IMR-90 (cell line): ENCODE results near the gene ATP6AP1. TPM values are rescaled to one million over a fixed set of nuclear protein-coding genes. Genes with fewer than 3 reads are reported as not detected.

Experiments
- ATAC-seq: fragments of 200-7000 bp; cut with Tn5 transposase; 2 replicates; pipeline ENCODE4 v1.9.1; 2020; ENCODE audit warnings: low read depth, mild to moderate bottlenecking, moderate library complexity
- BruUV-seq: library from RNA; stranded (reverse); fragments of 400-500 nt; replicated peaks from 2 replicates; lab custom pipeline; 2021; lab: Mats Ljungman, UMichigan
- CTCF ChIA-PET: fragments of 300-600 bp; formaldehyde crosslinking; extraction: SDS; loops from one replicate; lab custom pipeline; 2021; ENCODE audit warnings: antibody characterized with exemption; lab: Yijun Ruan, JAX
- POLR2A ChIA-PET: fragments of 300-600 bp; sonication (Branson Sonifier 250); formaldehyde crosslinking; loops from one replicate; lab custom pipeline; 2022; ENCODE audit warnings: antibody characterized with exemption; ENCODE audit not compliant: unreplicated experiment; lab: Charles Lee
- DNase-seq: peaks from one replicate; pipeline ENCODE4 v3.0.0; 2013
- H2AFZ ChIP-seq: replicated peaks from 2 replicates; pipeline ENCODE3; 2013; ENCODE audit warnings: low read length, mild to moderate bottlenecking; ENCODE audit not compliant: poor library complexity
- H2AK5ac ChIP-seq: 2 replicates; pipeline ENCODE4 v1.6.1; 2013; ENCODE audit warnings: low read depth, low read length, inconsistent platforms
- H2AK9ac ChIP-seq: replicated peaks from 2 replicates; pipeline ENCODE3; 2013; ENCODE audit warnings: mild to moderate bottlenecking, low read depth, low read length, moderate library complexity; ENCODE audit not compliant: poor library complexity
- H2BK120ac ChIP-seq: 2 replicates; pipeline ENCODE4 v1.6.1; 2013; ENCODE audit warnings: low read depth, low read length, inconsistent platforms
- H2BK15ac ChIP-seq: 3 replicates; pipeline ENCODE4 v1.6.1; 2013; ENCODE audit warnings: low read depth, low read length, inconsistent platforms
- H2BK20ac ChIP-seq: 2 replicates; pipeline ENCODE4 v1.6.1; 2013; ENCODE audit warnings: low read depth, mild to moderate bottlenecking, inconsistent platforms, low read length, moderate library complexity
- H2BK5ac ChIP-seq: 2 replicates; pipeline ENCODE4 v1.6.1; 2013; ENCODE audit warnings: mild to moderate bottlenecking, low read depth, low read length, inconsistent platforms; ENCODE audit not compliant: poor library complexity, severe bottlenecking
- H3K14ac ChIP-seq: replicated peaks from 2 replicates; pipeline ENCODE4 v1.6.1; 2013; ENCODE audit warnings: low read depth, low read length, inconsistent platforms
- H3K18ac ChIP-seq: 2 replicates; pipeline ENCODE4 v1.6.1; 2013; ENCODE audit warnings: low read depth, low read length, control low read depth
- H3K23ac ChIP-seq: 2 replicates; pipeline ENCODE4 v1.6.1; 2013; ENCODE audit warnings: low read depth, low read length, inconsistent platforms
- H3K27ac ChIP-seq: 2 replicates; pipeline ENCODE4 v1.5.1; 2013; ENCODE audit warnings: mild to moderate bottlenecking, control low read depth, low read length; ENCODE audit not compliant: insufficient read depth
- H3K27me3 ChIP-seq: 2 replicates; pipeline ENCODE4 v1.6.1; 2013; ENCODE audit warnings: low read length; ENCODE audit not compliant: control insufficient read depth, insufficient read depth
- H3K36me3 ChIP-seq: 2 replicates; pipeline ENCODE4 v1.6.1; 2013; ENCODE audit warnings: low read length, mixed read lengths; ENCODE audit not compliant: control insufficient read depth, insufficient read depth
- H3K4ac ChIP-seq: 2 replicates; pipeline ENCODE4 v1.6.1; 2013; ENCODE audit warnings: low read depth, low read length, inconsistent platforms
- H3K4me1 ChIP-seq: 2 replicates; pipeline ENCODE4 v1.6.1; 2013; ENCODE audit warnings: low read length, mixed read lengths; ENCODE audit not compliant: control insufficient read depth, insufficient read depth
- H3K4me2 ChIP-seq: 2 replicates; pipeline ENCODE4 v1.6.1; 2013; ENCODE audit warnings: low read depth, mild to moderate bottlenecking, control low read depth, low read length, moderate library complexity
- H3K4me3 ChIP-seq: 2 replicates; pipeline ENCODE4 v1.5.1; 2013; ENCODE audit warnings: low read depth, mild to moderate bottlenecking, control low read depth, low read length, moderate library complexity; ENCODE audit not compliant: insufficient read depth
- H3K56ac ChIP-seq: 2 replicates; pipeline ENCODE4 v1.6.1; 2013; ENCODE audit warnings: low read length, inconsistent platforms; ENCODE audit not compliant: insufficient read depth; ENCODE audit errors: extremely low read depth
- H3K79me1 ChIP-seq, 2 experiments: 2 replicates each; pipeline ENCODE4 v1.6.1; 2013; ENCODE audit warnings: low read length in 2 of 2, inconsistent platforms in 1 of 2, low read depth in 1 of 2
- H3K9ac ChIP-seq: 2 replicates; pipeline ENCODE4 v1.6.1; 2013; ENCODE audit warnings: low read depth, low read length, control low read depth
- H3K9me1 ChIP-seq: 2 replicates; pipeline ENCODE4 v1.6.1; 2013; ENCODE audit warnings: low read length, inconsistent platforms; ENCODE audit not compliant: insufficient read depth
- H3K9me3 ChIP-seq: 2 replicates; pipeline ENCODE4 v1.6.1; 2013; ENCODE audit warnings: low read length; ENCODE audit not compliant: control insufficient read depth, insufficient read depth
- H4K20me1 ChIP-seq: 2 replicates; pipeline ENCODE4 v1.6.1; 2013; ENCODE audit warnings: low read length, inconsistent platforms; ENCODE audit not compliant: insufficient read depth
- H4K5ac ChIP-seq: 2 replicates; pipeline ENCODE4 v1.6.1; 2013; ENCODE audit warnings: mild to moderate bottlenecking, low read depth, low read length, control low read depth
- H4K8ac ChIP-seq, 2 experiments: 2 replicates each; pipeline ENCODE4 v1.6.1; 2013; ENCODE audit warnings: low read depth in 2 of 2, low read length in 2 of 2, control low read depth in 1 of 2, inconsistent platforms in 1 of 2
- H4K91ac ChIP-seq: 2 replicates; pipeline ENCODE4 v1.6.1; 2013; ENCODE audit warnings: low read depth, low read length, inconsistent platforms; ENCODE audit not compliant: insufficient read depth
- CEBPB ChIP-seq: IDR thresholded peaks from 2 replicates; pipeline ENCODE4 v1.6.1; 2012; ENCODE audit warnings: low read depth, low read length, improper control_type of control experiment
- CTCF ChIP-seq: conservative IDR thresholded peaks from 2 replicates; pipeline ENCODE4 v1.5.1; 2012; ENCODE audit warnings: mild to moderate bottlenecking, low read depth, low read length, improper control_type of control experiment
- POLR2A ChIP-seq: IDR thresholded peaks from 2 replicates; pipeline ENCODE4 v1.6.1; 2012; ENCODE audit warnings: mild to moderate bottlenecking, low read depth, low read length
- WGBS, 2 experiments: methylation state at CpG; one replicate each; pipeline versions ENCODE4 v1.1.5 to v1.1.7; 2013; ENCODE audit warnings: missing lambda C conversion rate in 2 of 2; ENCODE audit not compliant: insufficient read length in 1 of 2; ENCODE audit errors: extremely low coverage in 2 of 2; 5-methylcytosine and 5-hydroxymethylcytosine counted together
- dilution Hi-C: fragments of 300-500 bp; cut with HindIII; formaldehyde crosslinking; loops from one replicate; pipeline ENCODE4 v1.14.3; 2018; ENCODE audit warnings: low sequenced_read_pairs; ENCODE audit not compliant: unreplicated experiment
- in situ Hi-C: fragments of 300-500 bp; cut with MboI; formaldehyde crosslinking; loops from 3 replicates; pipeline ENCODE4 v1.14.3; 2019; ENCODE audit warnings: low sequenced_read_pairs, inconsistent platforms, mixed read lengths
- intact Hi-C: fragments of 100-400 bp; cut with micrococcal nuclease; formaldehyde crosslinking; loops from 2 replicates; pipeline ENCODE4 v1.10.0; 2022
- polyA plus RNA-seq, 3 experiments: library from polyadenylated mRNA; depleted of rRNA; stranded (reverse); fragments of >200 nt; gene quantifications; 2 replicates each; pipeline ENCODE4 v1.2.3, GENCODE V29; 2012; ENCODE audit warnings: low replicate concordance in 1 of 3
- total RNA-seq: library from RNA; depleted of rRNA; stranded (reverse); fragments of >200 nt; gene quantifications from 2 replicates; pipeline ENCODE4 v1.2.3, GENCODE V29; 2012
- TF ChIP-seq, protein P1 (sequence below): fragments of 150-350 bp; IDR thresholded peaks from 2 replicates; pipeline ENCODE4 v1.6.1; 2017; ENCODE audit warnings: mild to moderate bottlenecking, antibody characterized with exemption, low read length, low read depth

The ATP6AP1 gene
- total and polyA plus RNA-seq, 2 of the 4 experiments (the other 2 are of a cell fraction): 13.8 to 96.7 TPM

DNA sequence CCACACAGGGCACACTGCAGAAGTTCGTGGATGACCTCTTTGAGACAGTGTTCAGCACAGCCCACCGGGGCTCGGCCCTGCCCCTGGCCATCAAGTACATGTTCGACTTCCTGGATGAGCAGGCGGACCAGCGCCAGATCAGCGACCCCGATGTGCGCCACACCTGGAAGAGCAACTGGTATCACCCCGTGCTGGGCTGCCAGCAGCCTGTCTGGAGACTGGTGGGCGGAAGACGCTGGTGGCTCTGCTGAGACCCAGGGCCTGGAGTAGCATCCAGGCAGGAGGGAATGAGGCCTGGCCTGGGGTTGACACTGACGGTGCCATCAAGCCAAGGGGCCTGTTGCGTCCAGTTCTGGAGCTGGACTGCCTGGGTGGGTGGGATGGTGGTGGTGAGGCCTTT, 42.0 kb downstream of the ATP6AP1 start:
- Histone ChIP-seq H2AK5ac (no peak overlapping the region), H4K20me1 (no peaks in the 10 kb centered on the region; the same call in 1 of the 2 replicates), H2BK15ac (no peak overlapping the region), H4K91ac (no peak overlapping the region), H3K4me3 (no peak overlapping the region), H2AK9ac (no peak overlapping the region), H3K14ac (no peak overlapping the region), H3K4ac (no peak overlapping the region), H3K18ac (no peak overlapping the region), H3K9me1 (no peaks in the 10 kb centered on the region), H4K5ac (no peak overlapping the region), H3K9me3 (peaks cover 2% of the 10 kb centered on the region; the same call in 1 of the 2 replicates), H3K4me1 (no peaks in the 10 kb centered on the region), H3K79me1 (no peaks in the 10 kb centered on the region), H3K27ac (no peak overlapping the region), H3K4me2 (no peak overlapping the region), H2BK5ac (no peak overlapping the region), H2BK120ac (no peak overlapping the region), H3K56ac (no peak overlapping the region), H2AFZ (no peak overlapping the region), H3K27me3 (no peaks in the 10 kb centered on the region), H3K9ac (no peak overlapping the region), H2BK20ac (no peak overlapping the region), H4K8ac (no peak overlapping the region), H3K23ac (no peak overlapping the region), H3K36me3 (peaks cover 67% of the 10 kb centered on the region)
- 92% methylated on average over 9 of the region's 14 CpGs; no CpG with 5 or more reads in 1 of the 2 experiments for WGBS, 2 experiments
- BruUV-seq: no TSS peak
- DNase-seq: no peak
- dilution Hi-C loops (no loop called here), in situ Hi-C loops (no loop called here), intact Hi-C loops (no loop called here)
- POLR2A ChIA-PET: no interaction called here
- CTCF ChIA-PET: no interaction called here
- no peak for ATAC-seq
- TF ChIP-seq CEBPB (no peak), POLR2A (no peak), CTCF (no peak)
- TF ChIP-seq, protein P1, sequence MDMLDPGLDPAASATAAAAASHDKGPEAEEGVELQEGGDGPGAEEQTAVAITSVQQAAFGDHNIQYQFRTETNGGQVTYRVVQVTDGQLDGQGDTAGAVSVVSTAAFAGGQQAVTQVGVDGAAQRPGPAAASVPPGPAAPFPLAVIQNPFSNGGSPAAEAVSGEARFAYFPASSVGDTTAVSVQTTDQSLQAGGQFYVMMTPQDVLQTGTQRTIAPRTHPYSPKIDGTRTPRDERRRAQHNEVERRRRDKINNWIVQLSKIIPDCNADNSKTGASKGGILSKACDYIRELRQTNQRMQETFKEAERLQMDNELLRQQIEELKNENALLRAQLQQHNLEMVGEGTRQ: no peak
